Non-pigmented ciliary epithelial cell (primary cell): ENCODE results near the gene RPS6KA2.
"Not testable (repeated sequence)": the region's sequence is repeated elsewhere in the genome, so short reads cannot be mapped to it uniquely, and the experiment has no call there.

Experiments used
- DNase-seq: peaks from one replicate; pipeline ENCODE4 v3.0.0-alpha.2; 2010; ENCODE audit warnings: low read depth

Gene RPS6KA2

GRCh38 chr6:166366921-166367320 is 260.1 kb downstream of the RPS6KA2 start:
- DNase-seq, result no peak

- DNase-seq, result no peak
Measured at GRCh38 chr6:166365806-166366205, 261.2 kb downstream of the RPS6KA2 start.

GRCh38 chr6:166365221-166365620 is 261.8 kb downstream of the RPS6KA2 start:
- no peak for DNase-seq

GRCh38 chr6:166364456-166364855 is 262.6 kb downstream of the RPS6KA2 start:
- no peak for DNase-seq

- DNase-seq, result not testable (repeated sequence)
Measured at GRCh38 chr6:166362427-166362826, 264.6 kb downstream of the RPS6KA2 start.

- DNase-seq, result no peak
Measured at GRCh38 chr6:166361077-166361429, 266.0 kb downstream of the RPS6KA2 start.

GRCh38 chr6:166360243-166361076 is 266.6 kb downstream of the RPS6KA2 start:
- DNase-seq, result no peak
